Measurements from ENCODE around the gene C11orf24.

Gene C11orf24

DNA sequence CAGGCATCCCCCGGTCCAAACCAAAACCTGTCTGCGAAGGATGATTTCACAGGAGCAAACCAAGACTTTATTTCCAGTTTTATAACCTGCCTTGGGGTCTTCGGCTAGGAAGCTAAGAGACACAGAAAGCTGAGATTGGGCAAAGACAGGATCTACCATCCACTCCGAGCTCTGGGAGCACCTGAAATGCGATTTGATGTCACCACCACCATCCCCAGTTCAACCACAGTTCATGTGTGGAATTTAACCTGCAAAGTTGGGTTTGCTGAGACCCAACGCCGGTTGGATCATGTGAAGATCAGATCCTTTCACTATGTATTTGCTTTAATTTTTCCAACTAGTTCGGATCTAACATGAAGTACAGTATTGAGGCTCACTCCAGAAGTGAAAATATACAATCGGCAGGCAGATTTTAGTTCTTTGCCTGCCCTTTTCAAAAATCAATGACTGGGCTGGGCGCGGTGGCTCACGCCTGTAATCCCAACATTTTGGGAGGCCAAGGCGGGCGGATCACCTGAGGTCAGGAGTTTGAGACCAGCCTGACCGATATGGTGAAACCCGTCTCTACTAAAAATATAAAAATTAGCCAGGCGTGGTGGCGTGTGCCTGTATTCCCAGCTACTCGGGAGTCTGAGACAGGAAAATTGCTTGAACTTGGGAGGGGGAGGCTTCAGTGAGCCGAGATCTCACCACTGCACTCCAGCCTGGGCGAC is 1.4 kb upstream of the C11orf24 start:
- no peak for FAIRE-seq
- no peak for DNase-seq (ENCODE audit: insufficient read length, low spot score)

DNA sequence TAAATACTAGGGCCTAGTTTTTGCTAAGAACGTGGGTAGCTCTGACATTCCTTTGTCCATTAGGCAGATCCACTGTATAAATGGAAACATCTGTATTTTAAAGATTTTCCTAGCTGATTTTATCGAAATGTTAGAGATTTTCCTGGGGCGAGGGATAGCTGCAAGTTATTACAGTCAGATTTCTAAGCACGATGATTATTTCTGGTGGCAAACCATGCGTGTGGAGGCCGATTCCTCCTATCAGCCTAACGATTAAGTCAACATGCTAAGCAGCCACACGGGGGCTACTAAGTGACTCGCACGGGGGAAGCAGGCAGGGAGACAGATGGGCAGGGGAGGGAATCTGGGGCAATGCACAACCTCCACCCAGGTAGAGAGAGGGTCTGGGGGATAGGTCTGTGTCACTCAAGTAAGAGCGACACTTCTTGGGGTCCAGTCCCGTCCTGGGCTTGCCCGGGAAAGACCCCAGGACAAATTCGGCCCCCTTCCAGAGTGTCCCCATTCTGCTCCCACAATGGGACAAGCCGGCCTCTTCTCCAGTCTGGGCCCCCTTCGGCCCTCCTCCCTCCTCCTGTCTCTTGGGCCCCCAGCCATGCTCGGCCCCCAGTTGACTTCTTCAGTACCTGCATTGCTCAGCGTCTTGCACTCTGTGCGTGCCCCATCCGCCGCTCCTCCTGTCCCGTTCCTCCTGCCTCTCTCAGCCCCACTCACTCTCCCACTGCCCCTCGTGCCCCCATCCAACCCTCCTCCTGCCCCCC is 571 bp downstream of the C11orf24 start:
- FAIRE-seq (no peak), DNase-seq (ENCODE audit: insufficient read length, low spot score) (peak; percentile 91)

DNA sequence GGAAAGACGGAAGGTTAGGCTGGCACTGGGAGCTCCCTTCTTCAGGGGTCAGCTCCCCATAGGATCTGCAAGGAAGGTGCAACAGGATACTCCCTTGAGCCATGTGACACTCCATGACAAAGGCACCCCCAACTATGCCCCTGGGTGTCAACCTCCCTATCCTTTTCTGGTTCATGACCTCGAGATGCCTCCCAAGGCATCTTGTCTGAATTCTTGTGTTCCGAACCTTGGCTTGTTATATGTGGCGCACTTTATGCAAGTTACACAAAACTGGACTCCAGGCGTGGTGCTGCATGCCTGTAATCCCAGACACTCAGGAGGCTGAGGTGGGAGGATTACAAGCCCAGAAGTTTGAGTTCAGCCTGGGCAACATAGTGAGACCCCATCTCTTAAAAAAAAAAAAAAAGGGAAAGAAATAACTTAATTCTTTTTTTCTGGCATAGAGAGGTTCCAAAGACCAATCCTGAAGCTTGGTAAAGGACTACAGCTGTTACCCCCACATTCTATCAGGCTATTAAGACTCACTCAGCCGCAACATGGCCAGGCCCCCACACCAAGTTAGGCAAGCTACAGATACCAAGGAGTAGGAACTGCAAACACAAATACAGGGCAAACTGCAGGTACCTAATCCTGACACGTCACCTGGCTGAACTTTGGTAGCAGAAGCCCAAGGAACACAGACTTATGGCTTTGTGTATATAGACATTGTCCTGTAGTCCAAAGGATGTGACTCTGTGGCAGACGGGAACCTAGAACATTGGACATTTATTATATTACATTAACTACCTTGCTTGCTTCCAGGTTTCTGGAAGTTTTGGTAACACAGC is 1.4 kb downstream of the C11orf24 start:
- FAIRE-seq, result no peak

DNA sequence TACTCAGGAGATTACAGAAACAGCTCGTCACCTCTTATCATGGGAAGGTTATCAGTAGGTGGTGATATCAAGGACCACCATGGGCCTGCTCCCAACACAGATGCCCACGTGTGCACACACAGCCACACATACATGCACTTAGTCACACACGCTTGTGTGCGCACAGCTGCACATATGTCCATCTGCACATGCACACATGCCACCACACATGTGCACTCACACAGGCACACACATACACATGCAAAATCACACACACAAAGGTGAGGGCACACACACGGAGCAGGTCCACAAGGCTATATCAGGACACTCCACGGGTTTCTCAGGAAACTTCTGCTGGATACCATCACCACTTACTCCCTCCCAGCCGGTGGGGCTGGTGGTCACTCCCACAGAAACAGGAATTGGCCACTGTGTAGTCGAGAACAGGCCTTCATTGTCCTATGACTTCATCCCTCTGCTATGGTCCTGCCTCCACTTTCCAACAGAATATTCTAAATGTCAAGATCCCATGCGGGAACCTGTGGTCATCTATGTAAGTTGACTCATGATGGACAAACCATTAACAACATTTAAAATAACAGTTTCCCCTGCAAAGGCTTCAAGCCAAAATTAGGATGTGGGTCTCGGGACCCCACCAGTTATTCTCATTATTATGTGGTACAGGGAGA is 2.2 kb downstream of the C11orf24 start:
- FAIRE-seq (peak; percentile 80), DNase-seq (ENCODE audit: insufficient read length, low spot score) (no peak)

More for the DNA sequence above, 1.4 kb downstream of the C11orf24 start:
- no peak for DNase-seq (ENCODE audit: insufficient read length, low spot score)

DNA sequence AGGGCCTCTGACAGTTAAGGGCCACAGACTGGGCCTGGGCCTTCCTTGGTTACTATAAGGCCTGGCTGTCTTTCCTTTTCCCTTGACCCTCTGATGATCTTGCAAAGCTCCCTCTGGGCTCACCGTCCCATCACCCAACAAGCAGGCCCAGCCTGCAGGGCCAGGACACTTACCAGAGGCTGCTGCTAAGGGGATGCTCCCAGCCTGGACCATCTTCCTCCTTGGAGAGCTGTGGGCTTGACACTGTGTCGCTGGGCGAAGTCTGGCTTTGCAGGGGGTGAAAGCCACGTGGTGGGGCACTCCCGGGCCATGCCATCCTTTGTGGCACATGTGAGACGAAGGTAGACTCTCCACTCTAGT is 3.9 kb downstream of the C11orf24 start:
- DNase-seq (ENCODE audit: insufficient read length, low spot score) (no peak), FAIRE-seq (no peak)

DNA sequence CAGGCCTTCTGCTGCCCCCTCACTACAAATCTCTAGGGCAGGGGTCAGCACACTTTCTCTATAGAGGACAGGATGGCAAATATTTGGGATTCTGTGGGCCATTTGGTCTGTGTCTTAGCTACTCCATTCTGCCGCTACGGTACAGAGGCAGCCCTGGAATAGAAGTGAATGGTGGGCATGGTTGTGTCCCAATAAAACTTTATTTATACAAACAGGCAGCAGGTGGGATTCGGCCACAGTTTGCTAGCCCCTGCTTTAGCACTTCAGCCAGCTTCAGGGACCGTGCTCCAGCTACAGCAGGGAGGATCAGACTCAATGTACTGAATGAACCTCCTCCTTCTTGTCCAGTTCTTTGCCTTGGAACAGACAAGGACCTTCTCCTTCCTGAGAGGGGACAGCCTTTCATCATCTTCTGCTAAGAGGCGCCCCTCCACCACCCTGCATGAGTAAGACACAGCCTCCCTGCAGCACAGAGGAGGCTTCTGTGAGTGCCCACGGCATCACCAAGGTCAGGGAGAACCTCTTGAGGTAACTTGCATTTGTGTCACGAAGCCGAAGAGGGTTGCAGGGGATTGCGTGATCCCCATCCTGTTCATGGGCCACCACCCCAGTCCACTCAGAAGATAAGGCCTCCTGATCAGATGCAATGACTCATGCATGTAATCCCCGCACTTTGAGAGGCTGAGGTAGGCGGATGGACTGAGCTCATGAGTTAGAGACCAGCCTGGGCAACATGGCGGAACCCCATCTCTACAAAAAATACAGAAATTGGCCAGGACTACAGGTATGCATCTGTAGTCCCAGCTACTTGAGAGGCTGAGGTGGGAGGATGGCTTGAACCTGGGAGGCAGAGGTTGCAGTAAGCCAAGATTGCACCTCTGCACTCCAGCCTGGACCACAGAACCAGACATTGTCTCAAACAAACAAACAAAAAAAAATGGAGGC is 4.6 kb downstream of the C11orf24 start:
- DNase-seq (ENCODE audit: insufficient read length, low spot score) (no peak), FAIRE-seq (no peak)

DNA sequence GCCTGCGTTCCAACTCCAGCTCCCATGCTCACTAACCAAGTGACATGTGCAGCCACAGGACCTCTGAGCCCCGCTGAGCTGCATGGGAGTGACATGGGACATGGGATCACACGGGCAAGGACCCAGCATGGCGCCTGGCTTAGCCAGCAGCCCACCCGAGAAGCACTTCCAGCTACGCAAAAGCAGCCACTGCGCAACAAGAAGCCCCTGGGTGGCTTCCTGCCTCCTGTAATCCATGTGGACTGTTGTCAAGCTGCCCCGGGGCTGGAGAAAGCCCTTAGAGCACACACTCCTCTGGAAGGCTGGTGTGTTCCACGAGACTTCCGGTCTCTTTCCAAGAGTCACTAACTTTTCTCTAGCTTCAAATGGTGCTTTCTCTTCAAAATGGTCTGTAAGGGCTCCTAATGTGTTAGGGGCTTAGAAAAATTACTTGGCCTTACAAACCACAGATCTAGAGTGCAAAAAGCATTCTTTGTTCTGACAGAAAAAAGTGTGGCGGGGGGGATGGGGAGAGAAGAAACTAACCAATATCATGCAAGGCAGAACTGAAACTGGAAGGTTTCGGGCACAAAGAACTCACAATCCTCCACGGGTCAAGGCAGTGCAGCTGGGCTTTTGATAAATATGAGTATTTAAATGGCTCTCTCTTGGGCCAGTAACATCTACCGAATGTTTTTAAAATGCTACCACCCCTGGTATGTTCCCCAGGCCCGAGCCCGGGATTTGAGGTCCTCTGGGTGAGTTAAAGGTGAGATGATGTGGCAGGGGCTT is 5.5 kb downstream of the C11orf24 start:
- DNase-seq (ENCODE audit: insufficient read length, low spot score), result no peak
- FAIRE-seq, result no peak

DNA sequence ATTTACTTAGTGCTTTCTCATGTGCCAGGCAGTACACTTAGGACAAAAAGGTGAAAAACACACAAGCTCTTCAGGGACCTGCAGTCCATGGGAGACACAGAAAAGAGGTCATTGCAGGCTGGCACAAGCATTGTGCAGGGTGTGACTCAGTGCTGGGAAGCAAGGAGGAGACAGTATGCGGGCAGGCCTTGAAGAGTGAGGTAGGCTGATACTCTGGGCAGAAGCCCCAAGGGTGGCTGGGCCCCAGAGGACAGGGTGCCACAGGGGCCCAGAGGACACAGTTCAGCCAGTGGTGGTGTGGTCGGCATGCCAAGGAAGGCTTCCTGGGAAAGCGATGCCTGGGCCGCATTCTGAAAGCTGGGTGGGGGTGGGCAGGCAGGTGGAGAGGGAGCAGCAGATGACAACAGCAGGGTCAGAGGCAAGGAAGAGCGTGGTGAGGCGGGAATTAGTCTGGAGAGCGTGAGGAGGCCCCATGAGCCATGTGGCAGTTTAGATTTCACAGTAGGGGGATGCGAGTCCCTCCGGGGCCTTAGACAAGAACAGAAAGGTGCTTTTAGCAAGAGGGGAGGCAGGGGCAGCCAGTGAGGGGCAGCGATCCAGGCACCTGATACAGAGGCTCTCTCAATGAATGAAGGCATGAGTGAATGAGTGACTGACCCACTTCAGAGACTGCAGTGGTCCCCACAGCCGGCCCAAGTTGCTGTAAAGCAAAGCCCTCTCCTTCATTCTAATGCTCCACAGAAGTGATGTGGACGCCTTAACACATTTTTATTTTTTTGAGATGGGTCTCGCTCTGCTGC is 6.8 kb downstream of the C11orf24 start:
- no peak for DNase-seq (ENCODE audit: insufficient read length, low spot score)
- no peak for FAIRE-seq

DNA sequence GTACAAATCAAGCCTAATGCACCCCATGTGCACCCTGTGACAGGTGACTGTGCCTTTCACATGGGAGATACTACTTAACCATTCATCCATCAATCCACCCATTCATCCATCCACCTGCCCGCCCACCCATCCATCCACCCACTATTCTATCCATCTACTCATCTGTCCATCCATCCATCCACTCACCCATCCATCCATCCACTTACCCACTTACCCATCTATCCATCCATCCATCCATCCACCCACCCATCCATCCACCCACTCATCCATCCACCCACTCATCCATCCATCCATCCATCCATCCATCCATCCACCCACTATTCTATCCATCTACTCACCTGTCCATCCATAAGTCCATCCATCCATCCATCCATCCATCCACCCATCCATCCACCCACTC is 7.5 kb downstream of the C11orf24 start:
- FAIRE-seq (peak; percentile 77), DNase-seq (ENCODE audit: insufficient read length, low spot score) (no peak)

DNA sequence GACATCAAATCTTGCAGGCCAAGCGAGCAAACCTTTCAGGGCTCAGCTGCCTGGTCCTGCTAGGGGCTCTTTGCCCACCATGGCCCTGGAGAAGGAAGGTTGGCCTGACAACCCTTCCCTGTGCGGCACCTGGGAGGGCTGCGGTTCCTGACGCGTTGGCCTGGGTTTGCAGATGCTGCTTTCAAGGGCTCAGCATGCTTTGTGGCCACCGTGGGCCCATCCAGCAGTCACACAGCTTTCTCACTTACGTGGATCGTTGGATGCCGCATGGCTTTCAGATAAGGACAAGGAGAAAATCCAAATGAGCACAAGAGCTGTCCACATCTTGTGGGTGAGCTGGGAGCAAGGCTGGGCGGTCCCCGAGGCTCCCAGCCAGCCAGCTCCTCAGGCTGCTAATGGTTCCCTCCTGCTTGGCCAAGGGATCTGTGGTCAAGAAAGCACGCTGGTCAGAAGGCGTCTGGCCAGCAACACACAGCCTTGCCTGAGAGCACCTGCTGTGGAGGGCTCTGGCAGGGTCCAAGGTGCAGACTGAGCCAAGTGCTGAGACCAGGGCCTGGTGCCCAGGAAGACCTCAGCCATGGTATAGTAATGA is 8.2 kb downstream of the C11orf24 start:
- no peak for DNase-seq (ENCODE audit: insufficient read length, low spot score)
- FAIRE-seq, result no peak

DNA sequence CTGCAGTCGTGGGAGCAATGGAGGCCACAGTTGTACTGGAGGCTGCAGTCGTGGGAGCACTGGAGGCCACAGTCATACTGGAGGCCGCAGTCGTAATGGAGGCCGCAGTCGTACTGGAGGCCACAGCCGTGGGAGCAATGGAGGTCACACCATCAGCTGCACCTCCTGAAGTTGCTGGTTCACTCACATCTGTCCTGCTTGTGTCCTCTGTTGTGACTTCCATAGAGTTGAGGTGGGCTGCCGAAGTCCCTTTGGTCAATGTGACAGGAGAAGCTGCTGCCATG is 9.3 kb downstream of the C11orf24 start:
- FAIRE-seq (peak; percentile 57), DNase-seq (ENCODE audit: insufficient read length, low spot score) (no peak)

DNA sequence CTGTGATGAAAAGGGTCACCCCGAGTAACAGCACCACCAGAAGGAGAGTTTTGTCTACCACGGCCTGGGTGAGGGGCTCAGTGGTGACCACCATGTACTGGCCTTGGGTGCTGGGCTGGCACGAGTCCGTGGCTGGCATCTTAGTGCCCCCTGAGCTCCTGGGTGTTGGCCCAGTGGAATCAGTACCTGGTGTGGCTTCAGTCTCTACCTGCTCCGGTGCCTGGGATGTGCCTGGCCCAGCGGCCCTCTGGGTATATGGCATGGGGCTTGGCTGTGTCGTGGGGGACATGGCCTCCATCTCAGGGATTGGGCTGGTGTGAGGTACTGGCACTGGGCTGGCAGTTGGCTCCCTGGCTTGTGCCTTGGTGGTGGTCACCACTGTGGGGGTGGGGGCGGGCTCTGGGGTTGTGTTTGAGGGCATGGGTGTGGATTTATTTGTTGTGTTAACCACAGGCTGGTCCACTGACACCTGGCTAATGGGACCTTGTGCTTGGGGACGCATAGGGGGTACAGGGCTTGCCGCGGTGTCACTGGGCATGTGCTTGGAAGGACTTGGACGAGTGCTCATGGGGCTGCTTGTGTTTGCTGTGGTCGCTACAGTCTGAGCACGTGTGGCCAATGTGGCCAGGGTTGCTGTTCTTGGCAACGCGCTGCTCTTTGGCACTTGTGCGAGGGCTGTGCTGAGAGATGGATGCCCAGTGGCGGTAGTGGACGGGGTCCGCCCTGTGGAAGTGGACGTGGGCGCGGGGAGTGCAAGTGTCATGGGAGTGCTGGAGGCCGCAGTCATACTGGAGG is 9.8 kb downstream of the C11orf24 start:
- DNase-seq (ENCODE audit: insufficient read length, low spot score) (no peak), FAIRE-seq (peak; percentile 20)

DNA sequence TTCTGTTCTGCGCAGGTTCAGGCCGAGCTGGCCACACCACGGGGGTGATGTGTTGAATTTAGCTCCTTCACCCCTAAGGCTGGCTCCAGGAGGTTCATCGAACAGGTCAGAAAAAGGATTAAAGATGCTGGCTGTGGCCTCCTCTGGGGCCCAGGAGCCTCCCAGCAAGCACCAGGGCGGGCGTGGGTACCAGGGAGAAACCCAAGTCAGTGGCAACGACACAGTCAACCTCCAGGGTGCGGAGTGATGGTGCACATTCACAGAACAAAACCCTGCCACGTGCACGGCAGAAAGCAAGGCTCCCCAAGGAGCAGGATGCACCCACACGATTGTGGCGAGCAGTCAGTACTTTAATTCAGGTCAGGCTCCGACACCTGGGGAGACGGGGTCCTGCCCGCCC is 10.8 kb downstream of the C11orf24 start:
- DNase-seq (ENCODE audit: insufficient read length, low spot score) (no peak), FAIRE-seq (no peak)

DNA sequence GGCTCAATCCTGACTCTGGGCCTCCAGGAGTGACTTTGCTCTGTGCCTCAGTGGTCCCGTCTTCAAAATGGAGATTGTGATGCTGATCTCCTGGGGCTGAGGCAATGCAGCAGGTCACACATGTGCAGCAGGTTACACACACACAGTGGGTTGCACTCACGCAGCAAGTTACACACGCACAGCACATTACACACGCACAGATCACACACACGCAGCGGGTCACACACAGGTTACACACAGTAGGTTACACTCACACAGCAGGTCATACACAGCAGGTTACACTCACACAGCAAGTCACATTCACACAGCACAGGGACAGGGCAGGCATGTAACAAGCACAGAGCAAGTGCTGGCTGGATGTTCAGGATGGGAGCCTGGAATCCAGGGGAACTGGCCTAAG is 11.3 kb downstream of the C11orf24 start:
- no peak for DNase-seq (ENCODE audit: insufficient read length, low spot score)
- peak; percentile 89 for FAIRE-seq

DNA sequence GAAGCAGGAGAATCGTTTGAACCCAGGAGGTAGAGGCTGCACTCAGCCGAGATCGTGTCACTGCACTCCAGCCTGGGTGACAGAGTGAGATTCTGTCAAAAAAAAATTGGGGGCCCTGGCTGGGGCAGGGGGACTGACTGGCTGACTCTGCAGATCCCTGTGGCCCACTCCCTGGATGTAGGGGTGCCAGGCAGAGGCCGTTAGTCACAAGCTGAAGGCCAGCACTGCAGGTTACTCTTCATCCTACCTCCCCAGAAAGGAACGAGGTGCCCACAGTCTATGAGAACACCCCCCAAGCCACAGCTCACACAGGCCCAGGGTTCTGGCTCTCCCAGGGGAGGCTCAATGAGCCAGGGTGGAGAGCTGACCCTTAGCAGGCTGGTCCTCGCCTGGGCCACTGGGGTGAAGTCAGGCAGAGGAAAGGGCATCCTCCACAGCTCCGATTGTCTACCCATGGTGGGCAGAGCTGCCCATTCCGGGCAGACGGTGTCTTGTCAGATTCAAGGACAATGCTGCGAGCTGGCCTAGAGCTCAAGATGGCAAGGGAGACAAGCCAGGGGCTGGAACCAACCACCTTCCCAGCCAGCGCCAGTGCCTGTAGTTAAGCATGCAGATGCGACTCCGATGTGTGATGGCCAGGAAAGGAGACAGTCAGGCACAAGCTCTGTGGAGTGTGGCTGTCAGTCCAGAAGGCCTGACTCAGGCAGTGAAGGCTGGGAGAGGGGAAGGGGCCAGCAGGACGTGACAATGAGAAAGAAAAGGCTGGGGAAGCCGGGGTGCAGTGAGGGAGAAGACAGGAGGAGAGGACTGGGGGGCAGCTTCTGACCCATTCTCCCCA is 12.4 kb downstream of the C11orf24 start:
- no peak for DNase-seq (ENCODE audit: insufficient read length, low spot score)

DNA sequence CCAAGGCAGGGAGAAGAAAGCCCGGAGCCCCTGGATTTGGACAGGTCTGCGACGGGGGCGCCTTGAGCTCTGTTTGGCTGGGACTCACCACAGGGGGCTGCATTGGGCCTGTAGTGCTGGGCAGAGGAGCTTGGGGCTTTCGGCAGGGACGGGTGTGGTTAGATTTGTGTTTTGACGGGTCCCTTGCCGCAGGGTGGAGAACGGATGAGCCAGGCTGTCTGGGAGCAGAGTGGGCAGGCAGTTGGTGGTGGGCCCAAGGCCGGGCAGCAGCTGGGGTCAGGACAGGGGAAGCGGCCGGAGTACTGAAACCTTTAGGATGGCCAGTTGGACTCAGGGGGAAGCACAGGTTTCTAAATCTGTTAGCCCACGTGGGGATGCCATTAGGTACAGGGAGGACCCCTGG is 13.4 kb downstream of the C11orf24 start:
- FAIRE-seq, result no peak
- DNase-seq (ENCODE audit: insufficient read length, low spot score), result no peak

More for the DNA sequence above, 12.4 kb downstream of the C11orf24 start:
- FAIRE-seq, result peak; percentile 72

Data from HTR-8/SVneo (cell line).